ENCODE data around the gene KLHL17.
A peak's percentile ranks its signal among the peaks of the same experiment; 100 is the strongest.

KLHL17 gene

GRCh38 chr1:923131-923990 is 37.0 kb upstream of the KLHL17 start, which contains the start of gene SAMD11:
Gene SAMD11, plus strand, starts transcription at chr1:923923. Its CDS starts 509 bp downstream, at chr1:924432.
- DNase-seq (ENCODE audit: low spot score) = peak; percentile 86

- no peak for DNase-seq (ENCODE audit: low spot score)
These were observed 36.3 kb upstream of the KLHL17 start for GRCh38 chr1:923991-924655.

GRCh38 chr1:924656-925560 is 35.5 kb upstream of the KLHL17 start:
- DNase-seq (ENCODE audit: low spot score) = peak; percentile 62

- DNase-seq (ENCODE audit: low spot score) = peak; percentile 75
These were observed 34.6 kb upstream of the KLHL17 start for GRCh38 chr1:925561-926421.

GRCh38 chr1:927234-927633 is 33.1 kb upstream of the KLHL17 start:
- no peak for DNase-seq (ENCODE audit: low spot score)

- DNase-seq (ENCODE audit: low spot score) = no peak
These were observed 32.6 kb upstream of the KLHL17 start for GRCh38 chr1:927748-928147.

- DNase-seq (ENCODE audit: low spot score) = no peak
These were observed 31.3 kb upstream of the KLHL17 start for GRCh38 chr1:928825-929661.

GRCh38 chr1:929712-930632 is 30.4 kb upstream of the KLHL17 start:
- no peak for DNase-seq (ENCODE audit: low spot score)

- DNase-seq (ENCODE audit: low spot score) = no peak
These were observed 29.7 kb upstream of the KLHL17 start for GRCh38 chr1:930633-931138.

- DNase-seq (ENCODE audit: low spot score) = no peak
These were observed 28.8 kb upstream of the KLHL17 start for GRCh38 chr1:931380-932172.

- DNase-seq (ENCODE audit: low spot score) = no peak
These were observed 28.2 kb upstream of the KLHL17 start for GRCh38 chr1:932173-932510.

- no peak for DNase-seq (ENCODE audit: low spot score)
These were observed 27.4 kb upstream of the KLHL17 start for GRCh38 chr1:932776-933602.

GRCh38 chr1:933603-933940 is 26.8 kb upstream of the KLHL17 start:
- DNase-seq (ENCODE audit: low spot score) = no peak

GRCh38 chr1:934991-935750 is 25.2 kb upstream of the KLHL17 start:
- no peak for DNase-seq (ENCODE audit: low spot score)

GRCh38 chr1:935751-936231 is 24.6 kb upstream of the KLHL17 start:
- DNase-seq (ENCODE audit: low spot score) = no peak

Measured in AG08396 (cell line).